OCI-LY1 (cell line): Measurements from ENCODE around the gene LIMS1.

Source experiments
- EZH2 ChIP-seq: fragments of 200-600 bp; sonication (generic), shearing (Covaris generic); IDR thresholded peaks from 2 replicates; pipeline ENCODE4 v1.8.0; 2017; ENCODE audit warnings: borderline replicate concordance, mixed run types, mild to moderate bottlenecking, antibody characterized with exemption, low read length, moderate library complexity, mixed read lengths
- TF ChIP-seq, protein P1 (sequence below): fragments of 200-600 bp; sonication (generic), shearing (Covaris generic); IDR thresholded peaks from 2 replicates; pipeline ENCODE4 v1.5.1; 2017; ENCODE audit warnings: mild to moderate bottlenecking, antibody characterized with exemption, low read length, moderate library complexity, mixed read lengths

DNA sequence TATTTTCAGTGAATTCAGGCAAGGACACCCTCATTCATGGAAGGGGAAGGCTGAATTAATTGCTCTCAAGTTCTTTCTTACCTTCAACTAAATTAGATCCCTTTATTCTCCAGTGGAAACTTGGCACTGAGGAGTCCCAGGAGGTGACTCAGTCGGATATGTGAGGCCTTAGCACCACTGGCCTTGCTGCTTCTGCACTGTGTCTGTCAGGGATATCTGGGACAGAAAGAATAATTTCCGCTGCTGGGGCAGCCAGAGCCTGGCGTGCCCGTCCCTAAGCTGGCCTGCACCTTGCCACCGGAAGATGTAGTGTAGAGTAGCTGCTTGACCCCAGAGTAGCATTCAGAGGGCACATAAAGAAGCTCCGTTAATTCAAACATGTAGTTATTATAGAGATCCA is 53.4 kb downstream of the LIMS1 start:
- TF ChIP-seq, protein P1, sequence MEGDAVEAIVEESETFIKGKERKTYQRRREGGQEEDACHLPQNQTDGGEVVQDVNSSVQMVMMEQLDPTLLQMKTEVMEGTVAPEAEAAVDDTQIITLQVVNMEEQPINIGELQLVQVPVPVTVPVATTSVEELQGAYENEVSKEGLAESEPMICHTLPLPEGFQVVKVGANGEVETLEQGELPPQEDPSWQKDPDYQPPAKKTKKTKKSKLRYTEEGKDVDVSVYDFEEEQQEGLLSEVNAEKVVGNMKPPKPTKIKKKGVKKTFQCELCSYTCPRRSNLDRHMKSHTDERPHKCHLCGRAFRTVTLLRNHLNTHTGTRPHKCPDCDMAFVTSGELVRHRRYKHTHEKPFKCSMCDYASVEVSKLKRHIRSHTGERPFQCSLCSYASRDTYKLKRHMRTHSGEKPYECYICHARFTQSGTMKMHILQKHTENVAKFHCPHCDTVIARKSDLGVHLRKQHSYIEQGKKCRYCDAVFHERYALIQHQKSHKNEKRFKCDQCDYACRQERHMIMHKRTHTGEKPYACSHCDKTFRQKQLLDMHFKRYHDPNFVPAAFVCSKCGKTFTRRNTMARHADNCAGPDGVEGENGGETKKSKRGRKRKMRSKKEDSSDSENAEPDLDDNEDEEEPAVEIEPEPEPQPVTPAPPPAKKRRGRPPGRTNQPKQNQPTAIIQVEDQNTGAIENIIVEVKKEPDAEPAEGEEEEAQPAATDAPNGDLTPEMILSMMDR = no peak
- no peak for TF ChIP-seq EZH2
